Measurements from ENCODE around the gene GAB4.

DNA sequence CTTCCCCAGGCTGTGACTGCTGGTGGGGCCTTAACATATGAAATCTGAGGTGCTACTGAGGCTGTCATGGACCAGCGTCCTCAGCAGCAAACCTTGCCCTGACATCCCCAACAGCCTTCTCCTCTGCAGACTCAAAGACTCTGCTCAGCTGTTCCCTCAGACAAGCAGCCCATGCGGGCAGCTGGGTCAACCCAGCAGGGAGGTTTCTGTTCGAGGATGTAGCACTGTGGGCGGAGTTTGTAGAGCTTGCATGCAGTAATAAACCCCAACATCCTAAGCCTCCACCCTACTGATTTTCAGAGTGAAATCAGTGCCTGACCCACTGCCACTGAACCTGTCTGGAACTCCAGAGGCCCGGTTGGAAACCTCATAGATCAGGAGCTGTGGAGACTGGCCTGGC is 94.0 kb downstream of the GAB4 start:
- TF ChIP-seq, protein P1, sequence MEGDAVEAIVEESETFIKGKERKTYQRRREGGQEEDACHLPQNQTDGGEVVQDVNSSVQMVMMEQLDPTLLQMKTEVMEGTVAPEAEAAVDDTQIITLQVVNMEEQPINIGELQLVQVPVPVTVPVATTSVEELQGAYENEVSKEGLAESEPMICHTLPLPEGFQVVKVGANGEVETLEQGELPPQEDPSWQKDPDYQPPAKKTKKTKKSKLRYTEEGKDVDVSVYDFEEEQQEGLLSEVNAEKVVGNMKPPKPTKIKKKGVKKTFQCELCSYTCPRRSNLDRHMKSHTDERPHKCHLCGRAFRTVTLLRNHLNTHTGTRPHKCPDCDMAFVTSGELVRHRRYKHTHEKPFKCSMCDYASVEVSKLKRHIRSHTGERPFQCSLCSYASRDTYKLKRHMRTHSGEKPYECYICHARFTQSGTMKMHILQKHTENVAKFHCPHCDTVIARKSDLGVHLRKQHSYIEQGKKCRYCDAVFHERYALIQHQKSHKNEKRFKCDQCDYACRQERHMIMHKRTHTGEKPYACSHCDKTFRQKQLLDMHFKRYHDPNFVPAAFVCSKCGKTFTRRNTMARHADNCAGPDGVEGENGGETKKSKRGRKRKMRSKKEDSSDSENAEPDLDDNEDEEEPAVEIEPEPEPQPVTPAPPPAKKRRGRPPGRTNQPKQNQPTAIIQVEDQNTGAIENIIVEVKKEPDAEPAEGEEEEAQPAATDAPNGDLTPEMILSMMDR (conservative IDR thresholded peaks at IDR 0.05; ENCODE audit: low read length): no peak
- no peak for TF ChIP-seq EZH2phosphoT487 (IDR thresholded peaks at IDR 0.05; ENCODE audit: borderline replicate concordance)
